ENCODE measurements around the gene LIMS1.

DNA sequence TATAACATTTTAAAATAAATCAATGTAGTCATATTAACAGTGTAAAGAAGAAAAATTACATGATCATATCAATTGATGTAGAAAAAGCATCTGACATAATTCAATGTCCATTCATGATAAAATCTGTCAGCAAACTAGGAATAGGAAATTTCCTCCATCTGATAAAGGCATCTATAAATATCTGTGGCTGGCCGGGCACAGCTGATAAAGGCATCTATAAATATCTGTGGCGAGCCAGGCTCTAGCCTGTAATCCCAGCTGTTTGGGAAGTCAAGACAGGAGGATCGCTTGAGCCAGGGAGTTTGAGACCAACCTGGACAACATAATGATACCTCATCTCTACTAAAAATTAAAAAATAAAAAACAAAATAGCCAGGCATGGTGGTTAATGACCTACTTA lies 166.9 kb downstream of the LIMS1 start:
- TF ChIP-seq, protein P1, sequence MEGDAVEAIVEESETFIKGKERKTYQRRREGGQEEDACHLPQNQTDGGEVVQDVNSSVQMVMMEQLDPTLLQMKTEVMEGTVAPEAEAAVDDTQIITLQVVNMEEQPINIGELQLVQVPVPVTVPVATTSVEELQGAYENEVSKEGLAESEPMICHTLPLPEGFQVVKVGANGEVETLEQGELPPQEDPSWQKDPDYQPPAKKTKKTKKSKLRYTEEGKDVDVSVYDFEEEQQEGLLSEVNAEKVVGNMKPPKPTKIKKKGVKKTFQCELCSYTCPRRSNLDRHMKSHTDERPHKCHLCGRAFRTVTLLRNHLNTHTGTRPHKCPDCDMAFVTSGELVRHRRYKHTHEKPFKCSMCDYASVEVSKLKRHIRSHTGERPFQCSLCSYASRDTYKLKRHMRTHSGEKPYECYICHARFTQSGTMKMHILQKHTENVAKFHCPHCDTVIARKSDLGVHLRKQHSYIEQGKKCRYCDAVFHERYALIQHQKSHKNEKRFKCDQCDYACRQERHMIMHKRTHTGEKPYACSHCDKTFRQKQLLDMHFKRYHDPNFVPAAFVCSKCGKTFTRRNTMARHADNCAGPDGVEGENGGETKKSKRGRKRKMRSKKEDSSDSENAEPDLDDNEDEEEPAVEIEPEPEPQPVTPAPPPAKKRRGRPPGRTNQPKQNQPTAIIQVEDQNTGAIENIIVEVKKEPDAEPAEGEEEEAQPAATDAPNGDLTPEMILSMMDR (IDR thresholded peaks at IDR 0.05 in 4 of 5, conservative IDR thresholded peaks at IDR 0.05 in 1 of 5), result no peak
- no peak for TF ChIP-seq POLR2A (IDR thresholded peaks at IDR 0.05)

Data from gastrocnemius medialis (tissue), 4 donors.